HCT116 (cell line): ENCODE results near the gene TCF21. TPM values are rescaled to one million over a fixed set of nuclear protein-coding genes. Genes with fewer than 3 reads are reported as not detected.

Experiments used
- ATAC-seq: fragments of 200-7000 bp; cut with Tn5 transposase; 2 replicates; pipeline ENCODE4 v1.9.1; 2020; ENCODE audit warnings: mild to moderate bottlenecking, moderate library complexity
- BruUV-seq: library from RNA; stranded (reverse); fragments of 400-500 nt; replicated peaks from 2 replicates; lab custom pipeline; 2021; lab: Mats Ljungman, UMichigan
- CTCF ChIA-PET: fragments of 300-600 bp; sonication (Branson Sonifier 250); formaldehyde crosslinking; loops from one replicate; lab custom pipeline; 2021; ENCODE audit warnings: antibody characterized with exemption; lab: Charles Lee
- POLR2A ChIA-PET: fragments of 300-600, 350-600 bp; sonication (Branson Sonifier 250); formaldehyde crosslinking; loops from one replicate; lab custom pipeline; 2021; ENCODE audit warnings: antibody characterized with exemption; lab: Charles Lee
- RAD21 ChIA-PET, 2 experiments: fragments of 300-600 bp; sonication (Branson Sonifier 250); formaldehyde crosslinking; loops; one replicate each; lab custom pipeline; 2023; ENCODE audit warnings: low total read pairs in 2 of 2; ENCODE audit not compliant: uncharacterized antibody in 2 of 2, unreplicated experiment in 2 of 2, low non-redundant PET in 1 of 2; lab: Charles Lee
- DNase-seq: peaks from one replicate; pipeline ENCODE4 v3.0.0-alpha.2; 2010; ENCODE audit warnings: low read depth, low spot score
- H2AFZ ChIP-seq: fragments of 200-600 bp; shearing (Covaris generic), sonication (generic); 2 replicates; pipeline ENCODE4 v1.6.1; 2017; ENCODE audit warnings: low read depth, mixed run types, mixed read lengths, antibody characterized with exemption, low read length; ENCODE audit not compliant: poor library complexity, severe bottlenecking
- H3K27ac ChIP-seq: 2 replicates; pipeline ENCODE4 v1.5.1; 2012; ENCODE audit warnings: low read depth, low read length
- H3K27me3 ChIP-seq: fragments of 200-600 bp; sonication (generic); 2 replicates; pipeline ENCODE4 v1.6.1; 2016; ENCODE audit warnings: mixed run types, low read length, mixed read lengths; ENCODE audit not compliant: insufficient read depth
- H3K36me3 ChIP-seq, 2 experiments: fragments of 200-500 bp in 1 of 2; fragments of 200-600 bp in 1 of 2; sonication (Bioruptor generic) in 1 of 2; sonication (generic) in 1 of 2; 2 replicates each; pipeline versions ENCODE4 v1.5.1 to v1.6.1; 2014 to 2016; ENCODE audit warnings: low read length in 2 of 2, inconsistent platforms in 1 of 2, mixed read lengths in 1 of 2, mixed run types in 1 of 2; ENCODE audit not compliant: insufficient read depth in 2 of 2, control insufficient read depth in 1 of 2
- H3K4me1 ChIP-seq, 2 experiments: fragments of 200-600 bp in 1 of 2; sonication (generic) in 1 of 2; 2 replicates each; pipeline versions ENCODE4 v1.5.1 to v1.6.1; 2012 to 2017; ENCODE audit warnings: low read length in 2 of 2, inconsistent platforms in 1 of 2, mild to moderate bottlenecking in 1 of 2, mixed read lengths in 1 of 2, mixed run types in 1 of 2, moderate library complexity in 1 of 2; ENCODE audit not compliant: insufficient read depth in 2 of 2, control insufficient read depth in 1 of 2
- H3K4me2 ChIP-seq: fragments of 200-600 bp; sonication (generic); 2 replicates; pipeline ENCODE4 v1.6.1; 2017; ENCODE audit warnings: mixed run types, low read length, mixed read lengths
- H3K4me3 ChIP-seq, 2 experiments: fragments of 200-600 bp in 1 of 2; sonication (generic) in 1 of 2; replicated peaks in 1 of 2; 2 replicates each; pipeline ENCODE4 v1.5.1; 2011 to 2016; ENCODE audit warnings: low read length in 2 of 2, control low read depth in 1 of 2, low read depth in 1 of 2, mild to moderate bottlenecking in 1 of 2, mixed read lengths in 1 of 2, mixed run types in 1 of 2
- H3K79me2 ChIP-seq: fragments of 200-600 bp; sonication (generic); 2 replicates; pipeline ENCODE4 v1.6.1; 2017; ENCODE audit warnings: mild to moderate bottlenecking, mixed run types, low read length, moderate library complexity, mixed read lengths; ENCODE audit not compliant: insufficient read depth
- H3K9ac ChIP-seq: fragments of 200-600 bp; sonication (generic); 2 replicates; pipeline ENCODE4 v1.6.1; 2016; ENCODE audit warnings: low read length, mixed read lengths
- H3K9me2 ChIP-seq: fragments of 200-600 bp; sonication (generic), shearing (Covaris generic); 2 replicates; pipeline ENCODE4 v1.6.1; 2017; ENCODE audit warnings: mixed run types, mild to moderate bottlenecking, moderate library complexity; ENCODE audit not compliant: insufficient read depth
- H3K9me3 ChIP-seq, 2 experiments: fragments of 200-500 bp in 1 of 2; fragments of 200-600 bp in 1 of 2; sonication (Bioruptor generic) in 1 of 2; sonication (generic) in 1 of 2; 2 replicates each; pipeline ENCODE4 v1.6.1; 2014 to 2017; ENCODE audit warnings: low read length in 2 of 2, mixed read lengths in 2 of 2, inconsistent platforms in 1 of 2, low read depth in 1 of 2, mild to moderate bottlenecking in 1 of 2, mixed run types in 1 of 2, moderate library complexity in 1 of 2; ENCODE audit not compliant: control insufficient read depth in 1 of 2, insufficient read depth in 1 of 2
- H4K20me1 ChIP-seq: fragments of 200-600 bp; sonication (generic), shearing (Covaris generic); 2 replicates; pipeline ENCODE4 v1.6.1; 2017; ENCODE audit warnings: mixed run types, mild to moderate bottlenecking, moderate library complexity; ENCODE audit not compliant: insufficient read depth
- ATF3 ChIP-seq: IDR thresholded peaks from 2 replicates; pipeline ENCODE4 v1.6.1; 2012
- CEBPB ChIP-seq: IDR thresholded peaks from 2 replicates; pipeline ENCODE4 v1.6.1; 2012; ENCODE audit warnings: low read depth
- CTCF ChIP-seq, 3 experiments: fragments of 200-600 bp in 1 of 3; sonication (generic) in 1 of 3; IDR thresholded peaks in 2 of 3; conservative IDR thresholded peaks in 1 of 3; 2 replicates each; pipeline ENCODE4 v1.5.1; 2012 to 2017; ENCODE audit warnings: low read depth in 2 of 3, low read length in 2 of 3, antibody characterized with exemption in 1 of 3, borderline replicate concordance in 1 of 3, control low read depth in 1 of 3, mild to moderate bottlenecking in 1 of 3, mixed read lengths in 1 of 3, mixed run types in 1 of 3, moderate library complexity in 1 of 3; ENCODE audit not compliant: insufficient read depth in 1 of 3
- EGR1 ChIP-seq: IDR thresholded peaks from 2 replicates; pipeline ENCODE4 v1.6.1; 2012; ENCODE audit warnings: low read depth
- FOSL1 ChIP-seq: IDR thresholded peaks from 2 replicates; pipeline ENCODE4 v1.6.1; 2012; ENCODE audit warnings: low read depth
- MAX ChIP-seq: IDR thresholded peaks from 2 replicates; pipeline ENCODE4 v1.6.1; 2012
- POLR2A ChIP-seq: IDR thresholded peaks from 2 replicates; pipeline ENCODE4 v1.7.0; 2011; ENCODE audit warnings: borderline replicate concordance; ENCODE audit not compliant: insufficient read depth, insufficient read length; ENCODE audit errors: extremely low read depth
- POLR2AphosphoS5 ChIP-seq: IDR thresholded peaks from 2 replicates; pipeline ENCODE4 v1.6.1; 2011; ENCODE audit warnings: mild to moderate bottlenecking, low read depth, low read length, moderate library complexity
- RAD21 ChIP-seq: IDR thresholded peaks from 2 replicates; pipeline ENCODE4 v1.6.1; 2012; ENCODE audit warnings: low read depth, mild to moderate bottlenecking
- REST ChIP-seq: IDR thresholded peaks from 2 replicates; pipeline ENCODE4 v1.6.1; 2012; ENCODE audit warnings: low read depth
- intact Hi-C: fragments of 100-400 bp; cut with micrococcal nuclease; formaldehyde crosslinking; loops from 2 replicates; pipeline ENCODE4 v1.10.0; 2022
- total RNA-seq: library from RNA; stranded (reverse); gene quantifications from one replicate; pipeline ENCODE4 v1.2.1, GENCODE V29; 2021; ENCODE audit not compliant: unreplicated experiment

TCF21 gene
- total RNA-seq, 1 experiment from 2014 or later = 0.20 TPM

GRCh38 chr6:133903855-133904254 is 14.9 kb downstream of the TCF21 start:
- CTCF ChIA-PET = interaction anchor here (2.2 kb wide), 1 partner anchor 12 kb away, joined by 8 read pairs; no protein-coding TSS in a partner anchor
- no peaks in the 10 kb centered on the region for H3K27me3 ChIP-seq
- POLR2A ChIA-PET = no interaction called here

More at GRCh38 chr6:133903855-133904254, 14.9 kb downstream of the TCF21 start:
- no peaks in the 10 kb centered on the region for H3K79me2 ChIP-seq
- no peak overlapping the region for H3K4me2 ChIP-seq
- H3K4me1 ChIP-seq = no peaks in the 10 kb centered on the region
- RAD21 ChIA-PET = no interaction called here
- intact Hi-C loops = no loop called here
- ATAC-seq = no peak
- H3K9me2 ChIP-seq = no peaks in the 10 kb centered on the region; the same call in 1 of the 2 replicates
- H3K36me3 ChIP-seq = no peaks in the 10 kb centered on the region
- BruUV-seq = no TSS peak
- no peak overlapping the region for H3K4me3 ChIP-seq
- no peak overlapping the region for H3K27ac ChIP-seq
- H3K9ac ChIP-seq = no peak overlapping the region
- TF ChIP-seq POLR2A (no peak), CTCF (IDR thresholded peaks at IDR 0.05 in 2 of 3, conservative IDR thresholded peaks at IDR 0.05 in 1 of 3; ENCODE audit: borderline replicate concordance in 1 of 3, insufficient read depth in 1 of 3, low read depth in 2 of 3, low read length in 2 of 3) (no peak), POLR2AphosphoS5 (no peak), CEBPB (no peak), FOSL1 (no peak), MAX (no peak), EGR1 (no peak), RAD21 (no peak), ATF3 (no peak), REST (no peak)
- no peaks in the 10 kb centered on the region for H3K9me3 ChIP-seq
- no peak overlapping the region for H2AFZ ChIP-seq
- no peaks in the 10 kb centered on the region for H4K20me1 ChIP-seq
- DNase-seq = no peak
